HepG2 (cell line): ENCODE results near the gene DENND10. TPM values are rescaled to one million over a fixed set of nuclear protein-coding genes. Genes with fewer than 3 reads are reported as not detected.

ENCODE experiments used
- AKAP8 ChIP-seq: sonication (generic); formaldehyde crosslinking; IDR thresholded peaks from 2 replicates; pipeline ENCODE4 v1.5.1; 2020; ENCODE audit warnings: mild to moderate bottlenecking, missing genetic modification reagents
- CAMTA2 ChIP-seq: sonication (generic); formaldehyde crosslinking; IDR thresholded peaks from 2 replicates; pipeline ENCODE4 v1.4.0; 2020; ENCODE audit warnings: mild to moderate bottlenecking, missing genetic modification reagents, borderline replicate concordance
- CSRNP2 ChIP-seq: sonication (generic); formaldehyde crosslinking; conservative IDR thresholded peaks from 2 replicates; pipeline ENCODE4 v1.8.0; 2022; ENCODE audit warnings: low read depth, missing genetic modification reagents
- HOXD1 ChIP-seq: sonication (generic); formaldehyde crosslinking; IDR thresholded peaks from 2 replicates; pipeline ENCODE4 v1.5.0; 2020; ENCODE audit warnings: missing genetic modification reagents
- LCORL ChIP-seq, 2 experiments: fragments of 450-650 bp in 1 of 2; sonication (generic) in 1 of 2; formaldehyde crosslinking in 1 of 2; IDR thresholded peaks; 2 replicates each; pipeline versions ENCODE4 v1.5.0 to v1.6.1; 2017 to 2020; ENCODE audit warnings: antibody characterized with exemption in 1 of 2, missing genetic modification reagents in 1 of 2
- PHF5A ChIP-seq: IDR thresholded peaks from one replicate; pipeline ENCODE4 v1.6.1; 2018; ENCODE audit warnings: low read depth, missing genetic modification reagents; ENCODE audit not compliant: unreplicated experiment
- PPARG ChIP-seq: conservative IDR thresholded peaks from 2 replicates; pipeline ENCODE4 v1.6.1; 2016; ENCODE audit warnings: missing biosample characterization, missing genetic modification reagents
- SMARCC2 ChIP-seq: fragments of 450-650 bp; IDR thresholded peaks from 2 replicates; pipeline ENCODE4 v1.6.1; 2017; ENCODE audit warnings: antibody characterized with exemption, mild to moderate bottlenecking
- SP4 ChIP-seq: sonication (generic); formaldehyde crosslinking; IDR thresholded peaks from 2 replicates; pipeline ENCODE4 v1.8.1; 2023; ENCODE audit warnings: mild to moderate bottlenecking, missing genetic modification reagents
- YEATS2 ChIP-seq: sonication (generic); formaldehyde crosslinking; IDR thresholded peaks from 2 replicates; pipeline ENCODE4 v1.4.0; 2020; ENCODE audit warnings: missing genetic modification reagents, borderline replicate concordance
- ZBTB40 ChIP-seq, 2 experiments: fragments of 450-650 bp in 1 of 2; sonication (generic) in 1 of 2; formaldehyde crosslinking in 1 of 2; IDR thresholded peaks; 2 replicates each; pipeline versions ENCODE4 v1.6.1 to v1.8.0; 2016 to 2022; ENCODE audit warnings: antibody characterized with exemption in 1 of 2, mild to moderate bottlenecking in 1 of 2, missing genetic modification reagents in 1 of 2
- ZNF607 ChIP-seq: sonication (generic); formaldehyde crosslinking; IDR thresholded peaks from 2 replicates; pipeline ENCODE4 v1.5.1; 2020; ENCODE audit warnings: missing genetic modification reagents, mild to moderate bottlenecking, borderline replicate concordance
- ZNF841 ChIP-seq: sonication (generic); formaldehyde crosslinking; IDR thresholded peaks from 2 replicates; pipeline ENCODE4 v1.8.1; 2023; ENCODE audit warnings: missing genetic modification reagents, borderline replicate concordance
- polyA plus RNA-seq, 8 experiments: library from polyadenylated mRNA; depleted of rRNA in 3 of 8; stranded (reverse) in 7 of 8; unstranded in 1 of 8; fragments of >200 nt; fragmentation: Illumina TruSeq in 4 of 8; extraction: Trizol in 4 of 8; gene quantifications; 2 replicates each; pipeline versions ENCODE4 v1.2.1 to v1.2.3, GENCODE V29; 2011 to 2016; ENCODE audit warnings: low read depth in 4 of 8, missing spikeins in 1 of 8, mixed read lengths in 1 of 8; ENCODE audit not compliant: insufficient read depth in 1 of 8
- total RNA-seq, 5 experiments: library from RNA; depleted of rRNA; stranded (reverse); fragments of >200 nt; fragmentation: Illumina TruSeq; extraction: Trizol; gene quantifications; 2 replicates each; pipeline ENCODE4 v1.2.3, GENCODE V29; 2016; ENCODE audit warnings: low read depth in 1 of 5
- TF ChIP-seq, protein P1 (sequence below): IDR thresholded peaks from 2 replicates; pipeline ENCODE4 v1.6.1; 2016; ENCODE audit warnings: low read depth

DENND10 gene
- total and polyA plus RNA-seq, 2 of the 13 experiments (the other 11 are each of a cell fraction or from before 2014, with no cell fraction given) = 43.7 to 78.8 TPM

DNA sequence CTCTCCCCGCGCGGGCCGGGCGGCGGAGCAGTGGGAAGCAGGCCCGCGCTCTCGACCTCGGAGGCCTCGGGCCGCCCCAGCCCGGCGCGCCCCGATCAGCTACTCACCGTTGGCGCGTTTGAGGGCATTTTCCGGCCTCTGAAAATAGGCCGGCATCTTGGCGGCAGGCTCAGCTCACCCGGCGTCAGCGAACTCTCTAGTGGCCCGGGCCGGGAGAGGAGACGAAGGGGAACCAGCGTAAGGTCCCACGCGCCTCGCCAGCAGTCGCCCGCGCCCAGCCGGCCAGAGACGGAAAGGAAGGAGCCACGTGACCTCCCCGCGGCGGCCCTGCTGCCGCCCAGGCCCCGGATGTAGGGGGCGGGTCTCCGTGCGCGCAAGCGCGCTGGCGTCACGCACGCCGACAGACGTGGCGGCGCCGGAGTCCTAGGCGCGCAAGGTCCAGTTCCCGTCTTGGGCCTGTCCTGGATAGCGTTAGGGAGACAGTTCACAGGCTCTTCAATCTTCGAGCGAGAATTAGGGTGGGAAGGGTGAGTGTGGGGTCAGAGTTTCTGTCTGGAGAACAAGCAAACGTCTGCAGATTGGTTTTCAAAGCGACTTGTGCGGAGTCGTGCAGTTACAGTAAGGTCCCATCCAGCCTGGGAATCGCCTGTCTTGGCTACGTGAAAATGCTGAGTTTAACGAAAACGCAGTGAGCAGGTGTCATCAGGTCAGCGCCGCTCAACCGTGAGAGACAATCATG, 23.2 kb upstream of the DENND10 start, which contains the start of gene EIF3A (continued):
- TF ChIP-seq, protein P1, sequence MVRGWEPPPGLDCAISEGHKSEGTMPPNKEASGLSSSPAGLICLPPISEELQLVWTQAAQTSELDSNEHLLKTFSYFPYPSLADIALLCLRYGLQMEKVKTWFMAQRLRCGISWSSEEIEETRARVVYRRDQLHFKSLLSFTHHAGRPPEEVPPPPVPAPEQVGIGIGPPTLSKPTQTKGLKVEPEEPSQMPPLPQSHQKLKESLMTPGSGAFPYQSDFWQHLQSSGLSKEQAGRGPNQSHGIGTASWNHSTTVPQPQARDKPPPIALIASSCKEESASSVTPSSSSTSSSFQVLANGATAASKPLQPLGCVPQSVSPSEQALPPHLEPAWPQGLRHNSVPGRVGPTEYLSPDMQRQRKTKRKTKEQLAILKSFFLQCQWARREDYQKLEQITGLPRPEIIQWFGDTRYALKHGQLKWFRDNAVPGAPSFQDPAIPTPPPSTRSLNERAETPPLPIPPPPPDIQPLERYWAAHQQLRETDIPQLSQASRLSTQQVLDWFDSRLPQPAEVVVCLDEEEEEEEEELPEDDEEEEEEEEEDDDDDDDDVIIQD = 0 out of 2 replicates have a peak, but pooled peaks have one; percentile 16
- TF ChIP-seq CAMTA2 (CRISPR knock-in tag) = 0 out of 2 replicates have a peak, but pooled peaks have one; percentile 47
- TF ChIP-seq LCORL (IDR thresholded peaks at IDR 0.05) = no peak
- peak; percentile 16; the same call in 1 of the 2 replicates for TF ChIP-seq LCORL (CRISPR knock-in tag; IDR thresholded peaks at IDR 0.05)
- no peak for TF ChIP-seq SP4 (CRISPR knock-in tag)
- TF ChIP-seq AKAP8 (CRISPR knock-in tag) = no peak
- no peak for TF ChIP-seq PHF5A (CRISPR knock-in tag)
- no peak for TF ChIP-seq CSRNP2
- peak; percentile 45 for TF ChIP-seq HOXD1 (CRISPR knock-in tag)
- no peak for TF ChIP-seq ZBTB40 (IDR thresholded peaks at IDR 0.05)
- TF ChIP-seq ZBTB40 (CRISPR knock-in tag; IDR thresholded peaks at IDR 0.05) = 0 out of 2 replicates have a peak, but pooled peaks have one; percentile 17
- TF ChIP-seq YEATS2 = peak; percentile 95
- no peak for TF ChIP-seq ZNF607 (CRISPR knock-in tag)
- TF ChIP-seq SMARCC2 = no peak
- TF ChIP-seq PPARG = peak; percentile 31; the same call in 1 of the 2 replicates
- no peak for TF ChIP-seq ZNF841 (CRISPR knock-in tag)
